ENCODE data around the gene RBMS3. TPM values are rescaled to one million over a fixed set of nuclear protein-coding genes. Genes with fewer than 3 reads are reported as not detected.
A peak's percentile ranks its signal among the peaks of the same experiment; 100 is the strongest.

Gene RBMS3
- total RNA-seq, 1 donor from 2014 or later, result 65.1 TPM

- Mint-ChIP-seq H3K4me1 (ENCODE audit: low read depth, unreplicated experiment) (peaks cover 29% of the 10 kb centered on the region), H3K27me3 (ENCODE audit: unreplicated experiment) (no peaks in the 10 kb centered on the region), H3K27ac (ENCODE audit: unreplicated experiment) (no peak overlapping the region), H3K4me3 (ENCODE audit: unreplicated experiment) (no peak overlapping the region), H3K36me3 (ENCODE audit: unreplicated experiment) (no peaks in the 10 kb centered on the region), H3K9me3 (ENCODE audit: unreplicated experiment) (no peaks in the 10 kb centered on the region)
- no peak for DNase-seq
- no peak for TF ChIP-seq CTCF (IDR thresholded peaks at IDR 0.05; ENCODE audit: partially characterized antibody, unreplicated experiment)
Observed at GRCh38 chr3:29333576-29333975, 52.7 kb downstream of the RBMS3 start.

- Mint-ChIP-seq H3K27ac (ENCODE audit: unreplicated experiment) (no peak overlapping the region), H3K36me3 (ENCODE audit: unreplicated experiment) (no peaks in the 10 kb centered on the region), H3K4me1 (ENCODE audit: low read depth, unreplicated experiment) (peaks cover 30% of the 10 kb centered on the region), H3K4me3 (ENCODE audit: unreplicated experiment) (no peak overlapping the region), H3K27me3 (ENCODE audit: unreplicated experiment) (peaks cover 4% of the 10 kb centered on the region), H3K9me3 (ENCODE audit: unreplicated experiment) (no peaks in the 10 kb centered on the region)
- no peak for TF ChIP-seq CTCF (IDR thresholded peaks at IDR 0.05; ENCODE audit: partially characterized antibody, unreplicated experiment)
- no peak for DNase-seq
Observed at GRCh38 chr3:29334706-29335105, 53.8 kb downstream of the RBMS3 start.

- no peak for TF ChIP-seq CTCF (IDR thresholded peaks at IDR 0.05; ENCODE audit: partially characterized antibody, unreplicated experiment)
- peaks cover 29% of the 10 kb centered on the region for H3K4me1 Mint-ChIP-seq (ENCODE audit: low read depth, unreplicated experiment)
- no peak overlapping the region for H3K4me3 Mint-ChIP-seq (ENCODE audit: unreplicated experiment)
- no peak for DNase-seq
- H3K27me3 Mint-ChIP-seq (ENCODE audit: unreplicated experiment), result peaks cover 4% of the 10 kb centered on the region
- H3K9me3 Mint-ChIP-seq (ENCODE audit: unreplicated experiment), result no peaks in the 10 kb centered on the region
- H3K36me3 Mint-ChIP-seq (ENCODE audit: unreplicated experiment), result no peaks in the 10 kb centered on the region
- H3K27ac Mint-ChIP-seq (ENCODE audit: unreplicated experiment), result peak overlapping the region; percentile 14
Observed at GRCh38 chr3:29335438-29335837, 54.6 kb downstream of the RBMS3 start.

- H3K36me3 Mint-ChIP-seq (ENCODE audit: unreplicated experiment), result no peaks in the 10 kb centered on the region
- peak overlapping the region; percentile 15 for H3K27ac Mint-ChIP-seq (ENCODE audit: unreplicated experiment)
- no peak for DNase-seq
- peaks cover 4% of the 10 kb centered on the region for H3K27me3 Mint-ChIP-seq (ENCODE audit: unreplicated experiment)
- no peaks in the 10 kb centered on the region for H3K9me3 Mint-ChIP-seq (ENCODE audit: unreplicated experiment)
- no peak for TF ChIP-seq CTCF (IDR thresholded peaks at IDR 0.05; ENCODE audit: partially characterized antibody, unreplicated experiment)
- H3K4me1 Mint-ChIP-seq (ENCODE audit: low read depth, unreplicated experiment), result peaks cover 28% of the 10 kb centered on the region
- H3K4me3 Mint-ChIP-seq (ENCODE audit: unreplicated experiment), result no peak overlapping the region
Observed at GRCh38 chr3:29335943-29336342, 55.1 kb downstream of the RBMS3 start.

- H3K4me3 Mint-ChIP-seq (ENCODE audit: unreplicated experiment), result no peak overlapping the region
- H3K27ac Mint-ChIP-seq (ENCODE audit: unreplicated experiment), result no peak overlapping the region
- no peak for TF ChIP-seq CTCF (IDR thresholded peaks at IDR 0.05; ENCODE audit: partially characterized antibody, unreplicated experiment)
- H3K9me3 Mint-ChIP-seq (ENCODE audit: unreplicated experiment), result no peaks in the 10 kb centered on the region
- H3K36me3 Mint-ChIP-seq (ENCODE audit: unreplicated experiment), result no peaks in the 10 kb centered on the region
- no peak for DNase-seq
- peaks cover 21% of the 10 kb centered on the region for H3K4me1 Mint-ChIP-seq (ENCODE audit: low read depth, unreplicated experiment)
- H3K27me3 Mint-ChIP-seq (ENCODE audit: unreplicated experiment), result peaks cover 4% of the 10 kb centered on the region
Observed at GRCh38 chr3:29337565-29337964, 56.7 kb downstream of the RBMS3 start.
